GM19023 (cell line): ENCODE data around the gene SERPINB13.

ENCODE experiments used
- ATAC-seq: cut with Tn5 transposase; IDR thresholded peaks from one replicate; pipeline ENCODE4 v1.9.1; 2021; ENCODE audit warnings: mild to moderate bottlenecking, moderate library complexity; ENCODE audit not compliant: unreplicated experiment

Gene SERPINB13, protein sequence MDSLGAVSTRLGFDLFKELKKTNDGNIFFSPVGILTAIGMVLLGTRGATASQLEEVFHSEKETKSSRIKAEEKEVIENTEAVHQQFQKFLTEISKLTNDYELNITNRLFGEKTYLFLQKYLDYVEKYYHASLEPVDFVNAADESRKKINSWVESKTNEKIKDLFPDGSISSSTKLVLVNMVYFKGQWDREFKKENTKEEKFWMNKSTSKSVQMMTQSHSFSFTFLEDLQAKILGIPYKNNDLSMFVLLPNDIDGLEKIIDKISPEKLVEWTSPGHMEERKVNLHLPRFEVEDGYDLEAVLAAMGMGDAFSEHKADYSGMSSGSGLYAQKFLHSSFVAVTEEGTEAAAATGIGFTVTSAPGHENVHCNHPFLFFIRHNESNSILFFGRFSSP

DNA sequence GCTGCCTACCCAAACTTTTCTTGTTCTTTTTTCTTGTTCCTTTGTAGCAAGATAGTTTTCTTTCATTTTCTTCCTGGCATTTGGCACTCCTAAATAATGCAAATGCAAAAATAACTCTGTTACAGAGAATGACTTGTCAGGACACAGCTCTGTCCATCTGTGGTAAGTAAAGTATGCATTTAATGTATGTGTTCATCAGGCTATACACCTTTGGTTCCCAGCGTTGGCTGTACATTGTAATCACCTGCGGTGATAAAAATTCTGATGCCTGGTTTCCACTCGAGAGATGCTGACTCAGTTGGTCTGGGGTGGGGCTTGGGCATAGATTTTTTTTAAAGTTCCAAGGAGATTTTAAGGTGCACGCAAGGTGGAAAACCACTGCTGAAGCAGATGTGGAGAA lies at the start of gene SERPINB13:
Gene SERPINB13, plus strand, starts transcription at position 378 of the 400 bp plus-strand sequence. CDS start 1,325 bp downstream, outside the sequence.
- no peak for ATAC-seq

DNA sequence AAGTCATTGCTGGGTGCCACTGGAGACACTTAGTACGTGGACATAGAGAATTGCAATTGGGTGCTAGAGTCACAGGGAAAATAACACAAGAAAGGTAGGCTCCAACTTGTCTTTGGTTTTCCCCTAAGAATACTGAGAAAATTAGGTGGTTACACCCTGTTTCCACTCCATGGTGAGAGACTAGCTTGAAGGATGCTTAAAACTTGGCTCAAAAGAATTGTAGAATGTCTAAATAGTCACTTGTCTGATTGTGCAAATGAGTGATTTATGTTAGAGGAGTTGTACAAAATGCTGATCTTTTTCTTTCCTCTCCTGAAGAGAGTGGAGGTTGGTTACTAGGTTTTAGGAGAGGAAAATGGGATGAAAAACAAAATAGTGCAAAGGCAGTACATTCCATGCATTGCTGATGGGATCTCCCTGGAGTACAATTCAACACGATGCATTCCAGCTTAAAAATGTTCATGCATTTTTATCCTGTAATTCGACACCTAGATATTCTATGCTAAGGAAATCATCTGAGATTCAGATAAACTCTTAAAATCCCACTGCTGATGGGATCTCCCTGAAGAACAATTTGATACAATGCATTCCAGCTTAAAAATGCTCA lies 47.1 kb upstream of the SERPINB13 start:
- no peak for ATAC-seq

DNA sequence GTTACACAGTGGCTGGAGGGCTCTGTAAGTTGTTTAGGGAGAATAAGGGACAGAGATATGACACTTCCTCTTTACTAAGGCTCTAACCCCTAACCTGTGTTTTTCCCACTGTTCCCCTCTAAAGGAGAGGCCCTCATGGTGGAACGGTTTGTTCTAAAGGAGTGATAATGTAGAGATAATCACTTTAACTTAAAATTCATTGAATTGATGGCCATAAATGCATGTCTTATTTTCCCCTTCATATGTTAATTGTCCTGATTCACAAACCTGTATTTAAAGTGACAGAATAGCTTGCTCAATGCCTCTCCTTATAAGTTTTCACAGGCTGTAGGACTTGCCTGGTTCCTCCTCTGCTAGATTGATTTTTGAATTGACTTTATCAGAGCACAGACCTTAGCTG lies 45.1 kb upstream of the SERPINB13 start, which contains the start of gene SERPINB12:
Gene SERPINB12, plus strand, starts transcription at position 301 of the 400 bp plus-strand sequence. CDS start 13,791 bp downstream, outside the sequence.
- no peak for ATAC-seq

DNA sequence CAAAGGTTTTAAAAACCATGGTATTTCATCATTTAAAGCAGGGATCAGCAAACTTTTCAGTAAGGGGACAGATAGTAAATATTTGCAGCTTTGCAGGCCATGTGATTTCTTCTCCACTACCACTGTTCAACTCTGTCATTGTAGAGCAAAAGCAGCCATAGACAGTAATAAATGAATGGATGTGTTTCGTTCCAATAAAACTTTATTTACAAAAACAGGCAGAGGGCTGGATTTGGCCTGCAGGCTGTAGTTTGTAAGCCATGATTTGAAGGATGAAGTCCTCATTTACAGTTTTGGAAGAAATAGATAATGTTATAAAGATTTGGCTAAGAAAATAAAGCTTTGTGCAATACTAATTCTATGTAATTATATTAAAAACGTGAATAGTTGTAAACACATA lies 43.1 kb upstream of the SERPINB13 start:
- ATAC-seq, result no peak

DNA sequence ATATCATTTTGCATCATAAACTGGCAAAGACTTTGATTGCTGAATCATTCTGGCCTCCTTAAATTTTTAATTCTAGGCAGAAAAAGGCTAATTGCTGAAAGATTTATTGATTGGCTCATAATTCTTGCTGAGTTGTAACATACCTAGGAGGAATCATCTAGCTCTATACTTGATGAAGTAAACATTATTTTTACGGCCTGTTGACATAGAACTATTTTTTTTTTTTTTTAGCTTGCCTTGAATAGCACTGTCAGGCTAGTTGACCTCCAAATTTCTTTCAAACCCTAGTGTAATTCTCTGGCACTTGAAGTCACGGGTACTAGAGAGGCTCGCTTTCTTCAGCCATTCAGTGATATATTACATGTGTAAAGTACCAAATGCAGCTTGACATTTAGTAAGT lies 42.1 kb upstream of the SERPINB13 start:
- ATAC-seq, result no peak

DNA sequence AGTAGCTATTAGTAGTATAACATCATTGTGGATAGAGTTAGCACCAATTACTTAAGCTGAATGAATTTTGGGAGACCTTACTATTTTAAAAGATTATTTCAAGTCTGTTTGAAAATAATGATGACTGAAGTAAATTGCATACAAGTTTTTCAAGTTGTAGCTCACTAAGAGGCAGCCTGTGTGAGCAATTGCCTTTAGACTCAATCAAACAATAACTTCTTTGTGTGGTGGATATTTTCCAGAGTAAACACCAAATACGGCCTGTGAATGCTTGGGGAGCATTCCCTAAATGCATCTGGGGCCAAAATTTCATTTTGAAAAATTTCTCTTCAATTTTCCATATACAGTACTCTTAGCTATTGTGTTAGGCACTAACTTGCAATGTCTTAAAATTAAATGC lies 37.1 kb upstream of the SERPINB13 start:
- ATAC-seq, result no peak

DNA sequence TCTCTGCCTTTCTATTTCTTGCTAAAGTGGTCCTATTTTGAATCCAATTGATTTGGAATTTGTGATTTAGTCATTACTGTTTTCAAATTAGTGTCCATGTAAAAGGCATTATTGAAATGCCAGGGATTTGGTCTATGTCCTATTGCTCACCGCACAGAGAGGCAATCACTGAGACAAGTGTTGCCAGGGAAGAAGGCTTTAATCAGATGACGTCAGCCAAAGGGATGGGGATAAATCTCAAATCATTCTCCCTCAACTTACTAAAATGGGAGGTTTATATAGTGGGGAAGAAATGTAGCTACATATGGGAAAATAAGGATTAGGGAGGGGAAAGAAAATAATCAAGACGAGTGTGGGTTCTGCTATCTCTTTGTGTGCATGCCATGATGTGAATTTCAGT lies 35.4 kb upstream of the SERPINB13 start:
- ATAC-seq, result no peak

DNA sequence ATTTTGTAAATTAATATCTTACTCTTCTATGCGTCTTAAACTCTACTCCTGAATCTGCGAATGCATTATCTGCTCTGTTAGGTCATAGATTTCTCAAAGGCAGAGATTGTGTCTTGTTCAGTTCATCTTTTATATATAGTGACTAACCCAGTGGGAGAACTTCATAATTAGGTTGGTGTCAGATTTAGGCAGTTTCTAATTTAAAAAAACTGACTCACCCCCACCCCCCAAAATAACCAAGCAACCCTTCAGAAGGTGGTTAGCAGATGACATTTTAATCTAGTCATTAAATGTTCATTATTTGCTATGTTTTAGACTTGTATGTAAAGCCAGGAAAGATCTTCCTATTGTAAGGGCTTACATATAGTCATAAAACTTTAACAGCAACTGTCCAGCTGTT lies 34.6 kb upstream of the SERPINB13 start:
- no peak for ATAC-seq

DNA sequence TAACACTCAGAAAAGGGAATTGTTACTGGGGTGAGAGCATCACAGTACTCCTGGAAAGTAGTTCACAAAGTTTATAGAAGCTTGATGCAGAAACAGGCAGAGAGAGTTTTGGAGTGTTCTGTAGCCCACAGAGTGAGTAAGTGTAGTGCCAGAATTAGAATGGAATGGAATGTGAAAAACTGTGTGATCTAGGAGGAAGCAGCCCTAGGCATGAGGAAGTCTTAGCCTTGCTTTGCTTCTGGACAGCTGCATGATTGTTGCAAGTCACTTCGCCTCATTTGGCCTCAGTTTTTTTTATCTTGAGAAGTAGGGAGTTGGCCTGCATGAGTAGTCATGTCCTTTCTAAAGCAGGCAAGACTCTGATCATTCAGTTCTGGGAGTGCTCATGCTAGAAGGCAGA lies 34.1 kb upstream of the SERPINB13 start:
- ATAC-seq, result no peak

DNA sequence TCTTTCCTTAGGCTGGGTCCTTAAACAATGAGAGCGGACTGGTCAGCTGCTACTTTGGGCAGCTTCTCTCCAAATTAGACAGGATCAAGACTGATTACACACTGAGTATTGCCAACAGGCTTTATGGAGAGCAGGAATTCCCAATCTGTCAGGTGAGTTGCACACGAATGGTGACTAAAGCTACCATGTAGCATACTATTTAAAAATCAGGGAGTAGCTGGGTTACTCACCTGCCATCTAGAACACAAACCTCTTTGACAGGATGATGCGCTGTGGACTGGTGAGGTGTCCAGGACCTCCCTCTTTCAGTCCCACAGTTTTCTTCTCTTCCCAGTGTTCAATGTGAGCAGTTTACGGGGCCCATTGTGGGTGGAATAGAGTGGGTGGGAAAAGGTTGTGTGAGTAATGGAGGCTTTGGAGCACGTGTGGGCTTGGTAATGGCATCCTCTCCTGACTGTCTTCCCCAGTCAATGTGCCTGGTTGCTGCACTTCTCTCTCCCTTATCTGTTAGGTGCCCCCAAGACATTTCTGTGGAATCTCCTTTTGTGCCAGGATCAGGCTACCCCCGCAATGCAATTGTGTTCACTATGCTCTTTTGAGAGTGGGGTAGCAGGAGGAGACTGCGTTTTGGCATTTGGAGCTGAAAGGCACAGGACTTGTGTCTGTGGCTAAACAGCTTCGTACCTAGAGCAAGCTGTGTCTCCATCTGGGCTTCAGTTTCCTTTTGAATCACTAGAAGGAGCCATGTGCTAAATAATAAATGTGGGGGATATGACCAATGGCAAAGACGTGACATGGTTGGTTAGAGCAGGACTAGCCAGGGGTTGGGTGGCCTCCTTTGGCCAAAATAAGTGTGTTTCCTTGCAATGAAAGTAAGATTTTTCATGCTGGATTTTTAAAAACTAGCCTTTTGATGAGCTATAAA lies 27.3 kb upstream of the SERPINB13 start:
- ATAC-seq, result no peak

DNA sequence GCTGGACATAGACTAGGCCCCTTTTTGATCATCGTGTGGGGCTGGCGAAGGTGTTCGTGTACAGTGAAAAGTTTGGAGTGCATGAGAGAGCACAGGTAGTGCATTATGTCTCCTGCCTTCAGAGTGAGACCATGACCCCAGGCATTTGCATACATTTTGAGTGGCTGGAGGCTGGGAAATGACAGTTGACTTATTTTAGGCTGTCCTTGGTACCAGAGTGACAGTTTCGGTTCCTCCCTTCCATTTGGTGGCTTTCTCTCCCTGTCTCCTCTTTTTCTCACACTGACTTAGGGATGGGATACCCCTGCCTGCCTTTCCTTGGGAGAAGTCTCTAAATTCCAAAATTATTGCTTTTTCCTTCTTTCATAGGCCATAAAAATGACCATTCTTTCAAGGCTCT lies 24.9 kb upstream of the SERPINB13 start:
- ATAC-seq, result no peak

DNA sequence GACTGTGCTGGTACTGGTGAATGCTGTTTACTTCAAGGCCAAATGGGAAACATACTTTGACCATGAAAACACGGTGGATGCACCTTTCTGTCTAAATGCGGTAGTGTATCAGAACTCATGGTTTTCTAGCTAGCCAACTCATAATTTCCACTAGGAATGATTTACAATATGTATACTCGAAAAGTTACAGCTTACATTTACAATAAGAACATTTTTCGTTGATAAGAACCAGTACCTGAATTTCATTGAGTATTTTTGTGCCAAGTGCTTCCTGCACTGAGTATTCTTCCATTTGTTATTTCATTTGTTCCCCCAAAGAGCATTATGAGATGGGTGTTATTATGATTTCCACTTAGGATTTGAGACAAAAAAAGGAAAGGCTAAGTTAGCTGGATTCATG lies 23.1 kb upstream of the SERPINB13 start:
- no peak for ATAC-seq

DNA sequence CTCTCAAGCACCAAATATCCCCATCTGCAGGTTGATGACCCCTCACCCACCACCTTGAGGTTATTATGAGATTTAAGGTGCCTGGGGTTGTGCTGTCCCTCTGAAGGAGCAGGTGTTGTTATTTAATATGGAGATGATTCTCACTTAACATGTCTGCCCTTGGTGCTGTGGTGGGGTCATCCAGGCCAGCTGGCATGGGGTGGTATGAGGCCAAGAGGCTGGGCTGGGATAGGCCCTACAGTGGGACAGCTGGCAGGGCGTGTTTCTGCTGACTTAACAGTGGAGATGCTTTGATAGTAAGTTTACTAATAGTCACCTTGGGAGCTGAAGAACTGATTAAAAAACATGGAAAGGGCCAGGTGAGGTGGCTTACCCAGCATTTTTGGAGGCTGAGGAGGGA lies 22.6 kb upstream of the SERPINB13 start:
- no peak for ATAC-seq

DNA sequence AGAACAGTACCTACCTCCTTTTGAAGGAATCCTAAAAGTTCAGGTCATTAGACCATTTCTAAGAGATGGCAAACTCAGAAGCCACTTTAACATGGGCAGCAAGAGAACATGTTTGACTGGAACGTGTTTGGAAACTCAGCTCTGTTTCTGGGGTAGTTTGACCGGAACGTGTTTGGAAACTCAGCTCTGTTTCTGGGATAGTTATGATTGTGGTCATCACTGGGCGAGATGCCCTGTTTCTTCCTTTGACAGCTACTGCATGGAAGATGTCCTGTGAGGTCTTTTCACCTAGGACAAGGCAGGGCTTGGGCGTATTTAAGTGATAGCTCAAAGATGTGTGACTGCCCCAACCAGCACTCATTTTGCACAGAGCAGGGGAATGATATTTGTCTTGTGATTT lies 19.9 kb upstream of the SERPINB13 start:
- no peak for ATAC-seq

DNA sequence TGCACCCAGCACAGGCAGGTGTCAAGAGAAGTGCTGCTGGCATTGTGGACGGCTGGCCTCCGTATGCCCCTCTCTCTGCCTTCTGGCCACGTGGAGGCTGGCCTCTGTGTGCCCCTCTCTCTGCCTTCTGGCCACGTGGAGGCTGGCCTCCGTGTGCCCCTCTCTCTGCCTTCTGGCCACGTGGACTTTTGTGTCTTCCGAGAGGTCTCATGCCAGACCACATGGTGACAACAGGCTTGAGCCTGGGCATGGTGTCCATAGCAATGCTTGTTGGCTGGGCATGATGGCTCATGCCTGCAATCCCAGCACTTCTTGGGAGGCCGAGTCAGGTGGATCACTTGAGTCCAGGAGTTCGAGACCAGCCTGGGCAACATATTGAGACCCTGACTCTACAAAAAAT lies 19.3 kb upstream of the SERPINB13 start:
- ATAC-seq, result no peak

DNA sequence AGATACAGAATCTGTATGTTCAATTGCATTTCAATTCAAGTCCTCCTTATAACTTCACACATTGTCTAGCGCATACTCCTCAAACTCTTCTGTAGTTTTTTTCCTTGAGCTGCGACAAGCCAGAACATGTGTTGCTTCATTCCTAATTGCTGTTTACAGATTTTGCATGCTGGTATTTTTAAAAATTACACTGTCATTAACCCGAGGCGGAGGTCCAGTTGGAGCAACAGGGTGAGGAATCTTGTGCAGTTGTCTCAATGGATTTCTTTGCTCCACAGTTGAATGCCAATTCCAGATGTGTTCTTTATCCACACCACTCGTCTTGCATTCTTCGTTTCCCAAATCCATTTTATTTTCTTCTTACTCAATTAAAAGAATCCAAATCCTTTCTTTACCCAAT lies 16.4 kb upstream of the SERPINB13 start:
- ATAC-seq, result no peak

DNA sequence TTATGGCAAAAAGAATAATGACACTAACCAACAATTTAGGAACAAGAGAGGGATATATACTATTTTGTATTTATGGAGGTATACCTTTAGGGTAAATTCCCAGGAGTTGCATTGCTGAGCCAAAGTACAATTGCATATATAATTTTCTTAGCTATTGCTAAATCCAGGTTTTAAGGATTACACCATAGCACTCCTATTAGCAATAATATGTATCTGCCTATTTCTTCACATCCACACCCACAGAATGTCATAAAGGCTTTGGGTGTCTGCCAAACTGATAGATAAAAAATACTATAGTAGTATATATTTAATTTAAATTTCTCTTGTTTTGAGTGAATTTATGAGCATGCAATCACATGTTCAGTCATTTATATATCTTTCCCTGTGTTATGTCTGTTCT lies 11.5 kb upstream of the SERPINB13 start:
- ATAC-seq, result no peak

DNA sequence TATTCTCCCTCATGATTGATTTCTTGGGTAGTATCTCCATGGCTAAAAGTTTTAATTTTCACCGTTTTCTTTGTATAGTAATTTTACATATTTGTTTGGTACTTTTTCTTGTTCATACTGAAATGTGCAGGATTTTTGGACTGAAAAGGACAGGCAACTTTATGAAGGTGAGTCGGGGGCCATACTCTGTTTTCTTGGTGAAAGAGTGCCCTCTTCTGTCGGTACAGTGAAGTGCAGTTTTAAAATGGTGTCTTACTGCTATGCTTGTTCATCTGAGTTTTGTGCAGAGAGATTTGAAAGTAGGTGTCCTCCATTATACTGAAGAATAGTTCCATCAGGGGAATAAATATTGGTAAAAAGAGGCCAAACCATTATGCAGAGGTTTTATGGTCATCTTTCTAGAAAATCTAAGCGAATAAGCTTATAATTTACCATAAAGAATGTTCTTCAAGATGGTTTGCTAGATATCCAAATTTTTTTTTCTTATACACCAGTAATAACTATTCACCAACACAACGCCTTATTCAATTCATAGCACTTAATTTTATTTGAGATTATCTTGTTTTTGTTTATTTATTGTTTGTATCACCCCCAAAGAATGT lies 8.7 kb upstream of the SERPINB13 start:
- ATAC-seq, result no peak

DNA sequence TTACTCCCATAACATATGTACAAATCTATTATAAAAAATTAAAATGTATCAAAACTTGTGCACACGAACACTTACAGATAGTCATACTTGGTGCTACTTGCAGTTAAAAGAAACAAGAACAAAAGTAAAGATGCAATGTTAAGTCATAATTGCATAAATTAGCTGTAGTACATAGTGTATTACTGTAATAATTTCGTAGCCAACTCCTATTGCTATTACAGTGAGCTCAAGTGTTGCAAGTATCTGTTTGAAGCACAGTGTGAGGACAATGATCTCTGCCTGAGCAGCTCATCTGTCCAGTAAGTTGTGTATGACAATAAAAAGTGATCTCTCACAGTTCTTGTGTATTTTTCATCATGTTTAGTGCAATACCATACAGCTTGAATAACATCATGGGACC lies 7.5 kb upstream of the SERPINB13 start:
- ATAC-seq, result no peak

DNA sequence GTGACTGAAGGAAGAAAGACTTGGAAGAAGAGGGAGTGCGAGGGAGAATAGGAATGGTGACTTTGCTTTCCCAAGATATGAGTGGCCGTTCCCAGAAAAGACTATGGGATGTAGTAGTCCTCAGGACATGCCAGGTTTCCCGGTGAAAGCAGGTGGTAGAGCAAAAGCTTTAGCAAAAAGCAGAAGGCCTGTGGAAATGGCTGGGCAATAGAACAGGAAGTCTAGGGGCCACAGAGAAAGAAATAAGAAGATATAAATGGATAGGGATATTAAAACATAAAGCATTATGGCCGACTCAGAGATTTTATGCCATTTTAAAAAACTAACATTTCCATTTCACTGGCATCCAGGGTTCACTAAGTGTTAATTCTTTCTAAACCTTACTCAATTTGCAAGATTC lies 1.2 kb upstream of the SERPINB13 start:
- no peak for ATAC-seq

DNA sequence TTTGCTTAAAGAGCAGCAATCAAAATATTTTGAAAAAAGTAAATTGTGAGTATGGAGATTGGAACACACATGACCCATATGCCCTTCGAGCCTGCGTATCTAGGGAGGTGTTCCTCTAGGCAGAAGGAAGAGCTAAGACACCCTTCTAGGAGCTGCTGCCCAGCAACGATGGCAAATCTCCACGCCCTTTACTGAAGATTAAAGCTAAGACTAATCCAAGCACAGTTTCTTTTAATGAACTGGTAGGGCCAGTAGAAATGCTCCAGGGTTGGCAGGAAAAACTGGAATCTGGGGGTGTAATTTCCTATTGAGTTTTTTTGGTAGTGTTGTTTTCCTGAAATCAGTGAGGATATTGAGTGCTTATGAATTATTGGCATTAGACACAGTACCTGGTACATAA lies 712 bp upstream of the SERPINB13 start:
- no peak for ATAC-seq
